ENCODE results near the gene MTHFD1L. TPM values are rescaled to one million over a fixed set of nuclear protein-coding genes. Genes with fewer than 3 reads are reported as not detected.

MTHFD1L gene
- total and polyA plus RNA-seq, 2 donors (not counting 3 experiments of a cell fraction or from before 2014, with no cell fraction given), result 40.2 to 120 TPM

- Histone ChIP-seq H3K9me3 (replicated peaks; ENCODE audit: control insufficient read depth, insufficient read depth, low read length) (no peaks in the 10 kb centered on the region), H3K36me3 (ENCODE audit: control insufficient read depth in 2 of 2, extremely low read depth in 1 of 2, insufficient read depth in 2 of 2, low read length in 2 of 2) (no peaks in the 10 kb centered on the region), H3K9ac (replicated peaks; ENCODE audit: extremely low read depth, insufficient read depth, low read length) (peak overlapping the region; percentile 85), H3K4me1 (ENCODE audit: control insufficient read depth, extremely low read depth, insufficient read depth, low read length) (peaks cover 41% of the 10 kb centered on the region), H3K27ac (ENCODE audit: insufficient read depth, low read depth, low read length) (peak overlapping the region; percentile 94), H3K4me2 (ENCODE audit: insufficient read depth, low read length) (peak overlapping the region; percentile 16), H4K20me1 (replicated peaks; ENCODE audit: control insufficient read depth, extremely low read depth, insufficient read depth, low read length) (no peaks in the 10 kb centered on the region), H2AFZ (ENCODE audit: low read depth, low read length) (no peak overlapping the region), H3K9me1 (replicated peaks; ENCODE audit: control insufficient read depth, extremely low read depth, insufficient read depth, low read length) (no peaks in the 10 kb centered on the region), H3K27me3 (ENCODE audit: control insufficient read depth in 2 of 2, insufficient read depth in 2 of 2, low read length in 2 of 2) (no peaks in the 10 kb centered on the region), H3K4me3 (replicated peaks in 1 of 3; ENCODE audit: insufficient read depth in 1 of 3, low read depth in 1 of 3, low read length in 3 of 3) (no peak overlapping the region), H3K79me2 (ENCODE audit: control insufficient read depth, insufficient read depth, low read length) (peaks cover 14% of the 10 kb centered on the region)
- FAIRE-seq, result no peak
- POLR2A ChIA-PET, result interaction anchor here (1.6 kb wide), 1 partner anchor 318 kb away, joined by 4 read pairs; no protein-coding TSS in a partner anchor
- dilution Hi-C loops (cut with MboI; ENCODE audit: extremely low pct_ligation_motif_present, low sequenced_read_pairs), result no loop called here
- intact Hi-C loops (cut with micrococcal nuclease), result loop anchor here (2.0 kb wide), 1 partner anchor 319 kb away; no protein-coding TSS in a partner anchor
- CTCF ChIA-PET, result interaction anchor here (0.9 to 4.5 kb wide), 5 partner anchors 8 to 329 kb away, joined by 3 to 51 read pairs (median 20); no protein-coding TSS in a partner anchor
- TF ChIP-seq EZH2 (IDR thresholded peaks at IDR 0.05; ENCODE audit: borderline replicate concordance, low read depth, low read length, severe bottlenecking) (no peak), GATA2 (IDR thresholded peaks at IDR 0.05; ENCODE audit: insufficient read depth, insufficient read length, low read depth, low read length) (no peak), FOS (IDR thresholded peaks at IDR 0.05; ENCODE audit: borderline replicate concordance, insufficient read depth, low read length) (no peak)
- DNase-seq (ENCODE audit: low read depth, low spot score), result peak; percentile 36
- no TSS peak for BruUV-seq (replicated peaks)
These were observed 140.6 kb downstream of the MTHFD1L start for GRCh38 chr6:151005896-151006632.

- no peaks in the 10 kb centered on the region for H3K27me3 ChIP-seq (ENCODE audit: control insufficient read depth in 2 of 2, insufficient read depth in 2 of 2, low read length in 2 of 2)
- H3K9me3 ChIP-seq (replicated peaks; ENCODE audit: control insufficient read depth, insufficient read depth, low read length), result no peaks in the 10 kb centered on the region
- BruUV-seq (replicated peaks), result no TSS peak
- POLR2A ChIA-PET, result no interaction called here
- CTCF ChIA-PET, result interaction anchor here (3.1 to 4.5 kb wide), 2 partner anchors 318 to 328 kb away, joined by 12 to 51 read pairs; no protein-coding TSS in a partner anchor
- peaks cover 47% of the 10 kb centered on the region for H3K4me1 ChIP-seq (ENCODE audit: control insufficient read depth, extremely low read depth, insufficient read depth, low read length)
- intact Hi-C loops (cut with micrococcal nuclease), result no loop called here
- DNase-seq (ENCODE audit: low read depth, low spot score) (no peak), FAIRE-seq (no peak)
- H3K36me3 ChIP-seq (ENCODE audit: control insufficient read depth in 2 of 2, extremely low read depth in 1 of 2, insufficient read depth in 2 of 2, low read length in 2 of 2), result no peaks in the 10 kb centered on the region
- H3K27ac ChIP-seq (ENCODE audit: insufficient read depth, low read depth, low read length), result peak overlapping the region; percentile 94
- H3K4me3 ChIP-seq (replicated peaks in 1 of 3; ENCODE audit: insufficient read depth in 1 of 3, low read depth in 1 of 3, low read length in 3 of 3), result no peak overlapping the region
- no peak overlapping the region for H2AFZ ChIP-seq (ENCODE audit: low read depth, low read length)
- H3K4me2 ChIP-seq (ENCODE audit: insufficient read depth, low read length), result peak overlapping the region; percentile 16
- H4K20me1 ChIP-seq (replicated peaks; ENCODE audit: control insufficient read depth, extremely low read depth, insufficient read depth, low read length), result no peaks in the 10 kb centered on the region
- TF ChIP-seq POLR2AphosphoS5 (IDR thresholded peaks at IDR 0.05; ENCODE audit: insufficient read depth, low read depth, low read length) (no peak), JUN (IDR thresholded peaks at IDR 0.05; ENCODE audit: borderline replicate concordance, insufficient read depth, insufficient read length, low read depth) (no peak), FOS (IDR thresholded peaks at IDR 0.05; ENCODE audit: borderline replicate concordance, insufficient read depth, low read length) (no peak)
- dilution Hi-C loops (cut with MboI; ENCODE audit: extremely low pct_ligation_motif_present, low sequenced_read_pairs), result no loop called here
- H3K9me1 ChIP-seq (replicated peaks; ENCODE audit: control insufficient read depth, extremely low read depth, insufficient read depth, low read length), result no peaks in the 10 kb centered on the region
- H3K79me2 ChIP-seq (ENCODE audit: control insufficient read depth, insufficient read depth, low read length), result peaks cover 14% of the 10 kb centered on the region
- no peak overlapping the region for H3K9ac ChIP-seq (replicated peaks; ENCODE audit: extremely low read depth, insufficient read depth, low read length)
These were observed 141.6 kb downstream of the MTHFD1L start for GRCh38 chr6:151007076-151007475.
